Measurements from ENCODE around the gene PXMP4.

GRCh38 chr20:33660685-33661058, 59.4 kb downstream of the PXMP4 start:
- TF ChIP-seq CTCF (IDR thresholded peaks at IDR 0.05) (no peak), POLR2A (IDR thresholded peaks at IDR 0.05) (no peak), POLR2AphosphoS5 (IDR thresholded peaks at IDR 0.05) (no peak), EP300 (IDR thresholded peaks at IDR 0.05) (no peak)

Measured in sigmoid colon (tissue), 4 donors.